ENCODE results near the gene GATB.

The GATB gene

GRCh38 chr4:151626228-151626627, 134.6 kb downstream of the GATB start:
- DNase-seq (ENCODE audit: low read depth, low spot score): no peak
- no peak overlapping the region for H3K27ac ChIP-seq

GRCh38 chr4:151624626-151625565, 135.9 kb downstream of the GATB start:
- no peak overlapping the region for H3K27ac ChIP-seq
- no peak for DNase-seq (ENCODE audit: low read depth, low spot score)

Measured in epithelial cell of prostate (primary cell).